K562 (cell line): ENCODE data around the gene STT3A. TPM values are rescaled to one million over a fixed set of nuclear protein-coding genes. Genes with fewer than 3 reads are reported as not detected.

Experiments
- ARNT ChIP-seq, 2 experiments: fragments of 450-650 bp; IDR thresholded peaks; 2 replicates each; pipeline ENCODE4 v1.6.1; 2016; ENCODE audit warnings: mild to moderate bottlenecking in 1 of 2
- CREBBP ChIP-seq: IDR thresholded peaks from one replicate; pipeline ENCODE4 v1.6.1; 2012; ENCODE audit warnings: low read depth, mild to moderate bottlenecking, control low read depth, inconsistent platforms, low read length
- DNMT1 ChIP-seq: fragments of 450-650 bp; IDR thresholded peaks from 2 replicates; pipeline ENCODE4 v1.6.1; 2016; ENCODE audit warnings: antibody characterized with exemption, mild to moderate bottlenecking
- ERF ChIP-seq: fragments of 450-650 bp; formaldehyde crosslinking; IDR thresholded peaks from 2 replicates; pipeline ENCODE4 v1.4.0; 2020; ENCODE audit warnings: mild to moderate bottlenecking, mixed read lengths
- GABPB1 ChIP-seq: sonication (generic); formaldehyde crosslinking; IDR thresholded peaks from 2 replicates; pipeline ENCODE4 v1.8.0; 2022; ENCODE audit warnings: mild to moderate bottlenecking, missing genetic modification reagents
- GATA2 ChIP-seq: sonication (generic); formaldehyde crosslinking; IDR thresholded peaks from 2 replicates; pipeline ENCODE4 v1.4.0; 2020; ENCODE audit warnings: mild to moderate bottlenecking, missing genetic modification reagents
- HLTF ChIP-seq: fragments of 450-650 bp; IDR thresholded peaks from 2 replicates; pipeline ENCODE4 v1.6.1; 2016
- JUNB ChIP-seq: fragments of 450-650 bp; formaldehyde crosslinking; conservative IDR thresholded peaks from 2 replicates; pipeline ENCODE4 v1.4.0; 2020; ENCODE audit warnings: mild to moderate bottlenecking
- MXI1 ChIP-seq: IDR thresholded peaks from 2 replicates; pipeline ENCODE4 v1.6.1; 2011; ENCODE audit warnings: low read depth, mild to moderate bottlenecking, improper control_type of control experiment, low read length
- SRSF1 ChIP-seq: fragments of 200-400 bp; formaldehyde crosslinking; IDR thresholded peaks from 2 replicates; pipeline ENCODE4 v1.6.1; 2017; ENCODE audit warnings: mild to moderate bottlenecking, low read depth, low read length, moderate library complexity
- XRCC4 ChIP-seq: IDR thresholded peaks from one replicate; pipeline ENCODE4 v1.6.1; 2011; ENCODE audit not compliant: insufficient read depth, insufficient read length; ENCODE audit errors: extremely low read depth
- ZBED1 ChIP-seq: IDR thresholded peaks from 2 replicates; pipeline ENCODE4 v1.6.1; 2014
- ZNF707 ChIP-seq: fragments of 250-450 bp; sonication (Bioruptor Pico); conservative IDR thresholded peaks from 2 replicates; pipeline ENCODE4 v1.8.0; 2022; ENCODE audit warnings: inconsistent platforms, mild to moderate bottlenecking, moderate library complexity
- polyA plus RNA-seq, 8 experiments: library from polyadenylated mRNA; depleted of rRNA in 4 of 8; stranded (reverse) in 5 of 8; unstranded in 3 of 8; fragments of >200 nt; fragmentation: Nextera tagmentation in 2 of 8; fragmentation: Illumina TruSeq in 1 of 8; extraction: Ambion mirVana in 2 of 8; extraction: Trizol in 1 of 8; gene quantifications; 2 replicates each; pipeline versions ENCODE4 v1.2.1 to v1.2.3, GENCODE V29; 2011 to 2014; ENCODE audit warnings: inconsistent platforms in 1 of 8, missing spikeins in 1 of 8
- total RNA-seq, 7 experiments: library from RNA; depleted of rRNA in 6 of 7; stranded (reverse); fragments of >200 nt in 6 of 7; fragmentation: Illumina TruSeq in 2 of 7; extraction: Trizol in 2 of 7; gene quantifications; 2 replicates each; pipeline versions ENCODE4 v1.2.1 to v1.2.3, GENCODE V29; 2011 to 2021; ENCODE audit warnings: low replicate concordance in 1 of 7
- TF ChIP-seq, protein P1 (sequence below): sonication (generic); formaldehyde crosslinking; IDR thresholded peaks from 2 replicates; pipeline ENCODE4 v1.4.0; 2020; ENCODE audit warnings: mild to moderate bottlenecking, missing genetic modification reagents
- TF ChIP-seq, protein P2 (sequence below): sonication (generic); formaldehyde crosslinking; IDR thresholded peaks from 2 replicates; pipeline ENCODE4 v1.8.0; 2022; ENCODE audit warnings: mild to moderate bottlenecking, missing genetic modification reagents
- TF ChIP-seq, protein P3 (sequence below): IDR thresholded peaks from 2 replicates; pipeline ENCODE4 v1.6.1; 2011; ENCODE audit not compliant: insufficient read length; ENCODE audit errors: extremely low read depth
- TF ChIP-seq, protein P4 (sequence below), 2 experiments: fragments of 450-650 bp in 1 of 2; sonication (generic) in 1 of 2; formaldehyde crosslinking; conservative IDR thresholded peaks; 2 replicates each; pipeline versions ENCODE4 v1.4.0 to v1.8.1; 2020 to 2022; ENCODE audit warnings: mild to moderate bottlenecking in 1 of 2, missing genetic modification reagents in 1 of 2
- TF ChIP-seq, protein P5 (sequence below): fragments of 250-450 bp; sonication (Bioruptor Pico); IDR thresholded peaks from 2 replicates; pipeline ENCODE4 v1.5.0; 2021; ENCODE audit warnings: mild to moderate bottlenecking, moderate library complexity

Gene STT3A
- total and polyA plus RNA-seq, 9 of the 15 experiments (the other 6 are each of a cell fraction or from before 2014, with no cell fraction given) = 70.7 to 330 (median 192) TPM

DNA sequence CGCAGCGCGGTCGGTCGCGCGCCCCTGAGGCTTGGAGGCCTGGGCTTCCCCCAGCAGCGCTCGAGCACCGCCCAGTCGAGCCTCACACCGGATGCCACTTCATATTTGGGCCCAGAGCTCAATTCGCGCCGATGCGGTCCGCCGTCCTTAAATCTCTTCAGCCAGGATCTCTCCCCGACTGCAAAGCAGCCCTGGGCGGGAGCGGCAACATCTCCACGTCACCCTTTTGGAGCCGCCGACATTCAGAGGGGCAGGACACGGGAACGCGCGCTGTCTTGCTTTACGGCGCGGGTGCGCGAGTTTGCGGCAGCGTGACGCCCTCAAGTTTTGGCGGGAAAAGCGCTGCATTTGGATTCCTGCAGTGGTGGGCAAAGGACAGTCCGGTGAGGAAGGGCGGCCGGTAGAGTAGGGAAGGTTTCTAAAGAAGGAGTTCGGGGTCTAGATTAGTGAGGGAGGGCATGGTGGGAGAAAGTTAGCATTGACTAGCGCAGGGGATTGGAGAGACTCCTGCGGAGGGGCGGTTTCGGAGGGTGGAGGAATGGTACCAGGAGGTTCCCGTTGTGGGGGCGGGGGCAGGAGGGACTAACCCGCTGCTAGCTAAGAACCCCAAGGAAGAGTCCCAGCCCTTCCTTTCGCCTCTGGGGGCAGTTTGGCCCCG, 33.1 kb downstream of the STT3A start (continued):
- TF ChIP-seq GATA2 = no peak
- peak; percentile 90; the same call in 1 of the 2 replicates for TF ChIP-seq DNMT1
- TF ChIP-seq, protein P1, sequence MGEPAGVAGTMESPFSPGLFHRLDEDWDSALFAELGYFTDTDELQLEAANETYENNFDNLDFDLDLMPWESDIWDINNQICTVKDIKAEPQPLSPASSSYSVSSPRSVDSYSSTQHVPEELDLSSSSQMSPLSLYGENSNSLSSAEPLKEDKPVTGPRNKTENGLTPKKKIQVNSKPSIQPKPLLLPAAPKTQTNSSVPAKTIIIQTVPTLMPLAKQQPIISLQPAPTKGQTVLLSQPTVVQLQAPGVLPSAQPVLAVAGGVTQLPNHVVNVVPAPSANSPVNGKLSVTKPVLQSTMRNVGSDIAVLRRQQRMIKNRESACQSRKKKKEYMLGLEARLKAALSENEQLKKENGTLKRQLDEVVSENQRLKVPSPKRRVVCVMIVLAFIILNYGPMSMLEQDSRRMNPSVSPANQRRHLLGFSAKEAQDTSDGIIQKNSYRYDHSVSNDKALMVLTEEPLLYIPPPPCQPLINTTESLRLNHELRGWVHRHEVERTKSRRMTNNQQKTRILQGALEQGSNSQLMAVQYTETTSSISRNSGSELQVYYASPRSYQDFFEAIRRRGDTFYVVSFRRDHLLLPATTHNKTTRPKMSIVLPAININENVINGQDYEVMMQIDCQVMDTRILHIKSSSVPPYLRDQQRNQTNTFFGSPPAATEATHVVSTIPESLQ (CRISPR knock-in tag) = peak; percentile 81; the same call in 1 of the 2 replicates
- TF ChIP-seq, protein P2, sequence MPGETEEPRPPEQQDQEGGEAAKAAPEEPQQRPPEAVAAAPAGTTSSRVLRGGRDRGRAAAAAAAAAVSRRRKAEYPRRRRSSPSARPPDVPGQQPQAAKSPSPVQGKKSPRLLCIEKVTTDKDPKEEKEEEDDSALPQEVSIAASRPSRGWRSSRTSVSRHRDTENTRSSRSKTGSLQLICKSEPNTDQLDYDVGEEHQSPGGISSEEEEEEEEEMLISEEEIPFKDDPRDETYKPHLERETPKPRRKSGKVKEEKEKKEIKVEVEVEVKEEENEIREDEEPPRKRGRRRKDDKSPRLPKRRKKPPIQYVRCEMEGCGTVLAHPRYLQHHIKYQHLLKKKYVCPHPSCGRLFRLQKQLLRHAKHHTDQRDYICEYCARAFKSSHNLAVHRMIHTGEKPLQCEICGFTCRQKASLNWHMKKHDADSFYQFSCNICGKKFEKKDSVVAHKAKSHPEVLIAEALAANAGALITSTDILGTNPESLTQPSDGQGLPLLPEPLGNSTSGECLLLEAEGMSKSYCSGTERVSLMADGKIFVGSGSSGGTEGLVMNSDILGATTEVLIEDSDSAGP (CRISPR knock-in tag) = peak; percentile 73; the same call in 1 of the 2 replicates
- no peak for TF ChIP-seq JUNB (CRISPR knock-in tag)
- TF ChIP-seq CREBBP = no peak
- TF ChIP-seq GABPB1 (CRISPR knock-in tag) = peak; percentile 76; the same call in 1 of the 2 replicates
- TF ChIP-seq, protein P3, sequence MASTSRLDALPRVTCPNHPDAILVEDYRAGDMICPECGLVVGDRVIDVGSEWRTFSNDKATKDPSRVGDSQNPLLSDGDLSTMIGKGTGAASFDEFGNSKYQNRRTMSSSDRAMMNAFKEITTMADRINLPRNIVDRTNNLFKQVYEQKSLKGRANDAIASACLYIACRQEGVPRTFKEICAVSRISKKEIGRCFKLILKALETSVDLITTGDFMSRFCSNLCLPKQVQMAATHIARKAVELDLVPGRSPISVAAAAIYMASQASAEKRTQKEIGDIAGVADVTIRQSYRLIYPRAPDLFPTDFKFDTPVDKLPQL = no peak
- TF ChIP-seq MXI1 = no peak
- no peak for TF ChIP-seq XRCC4
- TF ChIP-seq SRSF1 = no peak; the same call in 1 of the 2 replicates
- TF ChIP-seq ZBED1 = peak; percentile 92
- TF ChIP-seq ERF = peak; percentile 73; the same call in 1 of the 2 replicates
- TF ChIP-seq, protein P4, sequence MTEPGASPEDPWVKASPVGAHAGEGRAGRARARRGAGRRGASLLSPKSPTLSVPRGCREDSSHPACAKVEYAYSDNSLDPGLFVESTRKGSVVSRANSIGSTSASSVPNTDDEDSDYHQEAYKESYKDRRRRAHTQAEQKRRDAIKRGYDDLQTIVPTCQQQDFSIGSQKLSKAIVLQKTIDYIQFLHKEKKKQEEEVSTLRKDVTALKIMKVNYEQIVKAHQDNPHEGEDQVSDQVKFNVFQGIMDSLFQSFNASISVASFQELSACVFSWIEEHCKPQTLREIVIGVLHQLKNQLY (CRISPR knock-in tag; conservative IDR thresholded peaks at IDR 0.05) = peak; percentile 64 to 66; a peak in 1 of 4 replicates
- TF ChIP-seq ZNF707 (CRISPR knock-in tag) = no peak
- peak; percentile 55 to 81; a peak in 2 of 4 replicates for TF ChIP-seq ARNT (IDR thresholded peaks at IDR 0.05)
- peak; percentile 94; the same call in 1 of the 2 replicates for TF ChIP-seq HLTF
- TF ChIP-seq, protein P5, sequence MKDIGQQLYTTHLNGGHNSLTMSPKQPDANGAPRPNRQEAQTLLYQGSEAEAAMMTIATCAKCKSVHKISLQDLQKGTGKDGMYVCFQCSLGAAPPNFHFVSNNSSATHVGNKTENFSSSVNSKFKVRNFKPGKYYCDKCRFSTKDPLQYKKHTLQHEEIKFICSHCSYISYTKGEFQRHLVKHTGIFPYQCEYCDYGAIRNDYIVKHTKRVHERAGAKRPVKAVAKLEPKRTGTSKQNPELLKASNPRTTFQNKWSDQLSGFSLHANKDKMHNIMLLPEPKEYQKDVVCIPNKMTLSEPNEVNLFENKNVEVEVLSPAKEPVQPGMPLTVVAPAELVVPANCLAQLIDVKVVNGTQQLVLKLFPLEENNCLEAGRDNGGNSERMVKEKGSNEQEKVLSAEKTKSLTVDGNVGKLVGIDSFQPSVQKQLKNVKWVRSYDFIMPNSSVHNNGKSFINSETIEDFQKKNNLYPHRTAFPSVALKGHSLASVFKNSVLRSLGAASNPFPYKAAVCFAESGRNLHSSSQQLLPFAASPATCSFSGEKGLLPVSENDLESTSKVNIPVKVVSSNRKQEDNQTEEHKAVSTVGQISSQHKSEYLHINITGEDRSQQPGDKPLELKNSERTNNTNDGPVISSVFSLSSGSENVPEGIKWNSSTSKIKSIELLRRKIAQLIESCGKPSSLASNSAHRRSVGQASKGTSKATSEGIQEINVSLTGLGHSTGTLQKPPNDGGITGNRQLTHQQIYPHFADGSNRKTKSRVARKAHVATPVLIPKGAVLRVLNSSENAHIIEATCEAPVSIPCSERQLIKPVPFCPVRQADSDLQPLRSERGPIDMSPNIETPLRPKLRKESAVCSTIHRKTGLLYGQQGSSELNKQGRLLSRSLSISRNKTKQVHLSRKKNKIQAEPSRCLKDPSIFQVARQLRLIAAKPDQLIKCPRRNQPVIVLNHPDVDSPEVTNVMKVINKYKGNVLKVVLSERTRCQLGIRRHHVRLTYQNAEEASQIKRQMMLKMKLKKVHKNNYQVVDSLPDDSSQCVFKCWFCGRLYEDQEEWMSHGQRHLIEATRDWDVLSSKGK (CRISPR knock-in tag) = no peak
